22Rv1 (cell line): ENCODE results near the gene RHD.
A peak's percentile ranks its signal among the peaks of the same experiment; 100 is the strongest.

Experiments used
- H3K27ac ChIP-seq: fragments of 450-650 bp; 2 replicates; pipeline ENCODE4 v1.5.1; 2017
- ZFX ChIP-seq: fragments of 450-650 bp; IDR thresholded peaks from 2 replicates; pipeline ENCODE4 v1.6.1; 2017; ENCODE audit warnings: antibody characterized with exemption, borderline replicate concordance
- TF ChIP-seq, protein P1 (sequence below): fragments of 450-650 bp; IDR thresholded peaks from 2 replicates; pipeline ENCODE4 v1.5.1; 2017; ENCODE audit warnings: mild to moderate bottlenecking

Gene RHD

DNA sequence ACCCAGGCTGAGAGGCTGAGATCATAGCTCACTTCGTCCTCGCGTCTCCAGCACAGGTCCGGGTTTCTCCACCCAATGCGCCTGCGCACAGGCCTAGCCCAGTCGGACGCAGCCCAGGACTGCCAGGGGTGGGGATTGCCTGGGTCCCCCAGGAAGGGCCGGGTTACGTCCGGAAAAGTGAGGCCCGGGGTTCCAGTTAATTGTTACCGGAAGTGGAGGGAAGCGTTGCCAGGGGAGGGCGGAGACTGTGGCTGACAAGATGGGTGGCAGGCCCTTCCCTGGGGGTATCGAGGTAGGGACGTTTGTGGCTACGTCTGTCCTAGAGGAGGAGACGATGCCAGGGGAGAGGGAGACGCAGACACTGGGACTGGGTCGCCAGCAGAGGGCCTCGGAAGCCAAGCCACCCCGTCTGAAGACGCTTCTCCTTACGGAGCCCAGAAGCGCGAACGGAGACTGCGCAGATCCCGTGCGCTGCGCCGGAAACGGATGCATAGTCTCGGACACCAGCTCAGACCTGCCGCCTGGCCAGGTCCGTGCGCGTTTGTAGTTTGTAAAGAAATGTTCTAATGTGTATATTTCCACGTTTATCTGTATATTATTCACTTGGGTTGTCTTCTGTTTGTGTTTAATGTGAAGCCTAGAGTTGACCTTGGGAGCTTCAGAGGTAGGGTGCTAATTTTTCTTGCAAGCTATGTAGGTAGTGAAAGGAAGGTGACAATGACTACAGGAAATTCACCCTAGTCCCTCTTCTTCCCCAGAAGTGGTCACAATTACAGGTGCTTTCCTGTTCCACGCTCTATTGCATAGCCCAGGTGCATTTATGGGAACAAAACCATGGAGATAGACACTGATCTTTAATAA lies 32.4 kb upstream of the RHD start:
- TF ChIP-seq, protein P1, sequence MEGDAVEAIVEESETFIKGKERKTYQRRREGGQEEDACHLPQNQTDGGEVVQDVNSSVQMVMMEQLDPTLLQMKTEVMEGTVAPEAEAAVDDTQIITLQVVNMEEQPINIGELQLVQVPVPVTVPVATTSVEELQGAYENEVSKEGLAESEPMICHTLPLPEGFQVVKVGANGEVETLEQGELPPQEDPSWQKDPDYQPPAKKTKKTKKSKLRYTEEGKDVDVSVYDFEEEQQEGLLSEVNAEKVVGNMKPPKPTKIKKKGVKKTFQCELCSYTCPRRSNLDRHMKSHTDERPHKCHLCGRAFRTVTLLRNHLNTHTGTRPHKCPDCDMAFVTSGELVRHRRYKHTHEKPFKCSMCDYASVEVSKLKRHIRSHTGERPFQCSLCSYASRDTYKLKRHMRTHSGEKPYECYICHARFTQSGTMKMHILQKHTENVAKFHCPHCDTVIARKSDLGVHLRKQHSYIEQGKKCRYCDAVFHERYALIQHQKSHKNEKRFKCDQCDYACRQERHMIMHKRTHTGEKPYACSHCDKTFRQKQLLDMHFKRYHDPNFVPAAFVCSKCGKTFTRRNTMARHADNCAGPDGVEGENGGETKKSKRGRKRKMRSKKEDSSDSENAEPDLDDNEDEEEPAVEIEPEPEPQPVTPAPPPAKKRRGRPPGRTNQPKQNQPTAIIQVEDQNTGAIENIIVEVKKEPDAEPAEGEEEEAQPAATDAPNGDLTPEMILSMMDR = peak; percentile 82
- no peak for TF ChIP-seq ZFX
- H3K27ac ChIP-seq = peak overlapping the region; percentile 95

DNA sequence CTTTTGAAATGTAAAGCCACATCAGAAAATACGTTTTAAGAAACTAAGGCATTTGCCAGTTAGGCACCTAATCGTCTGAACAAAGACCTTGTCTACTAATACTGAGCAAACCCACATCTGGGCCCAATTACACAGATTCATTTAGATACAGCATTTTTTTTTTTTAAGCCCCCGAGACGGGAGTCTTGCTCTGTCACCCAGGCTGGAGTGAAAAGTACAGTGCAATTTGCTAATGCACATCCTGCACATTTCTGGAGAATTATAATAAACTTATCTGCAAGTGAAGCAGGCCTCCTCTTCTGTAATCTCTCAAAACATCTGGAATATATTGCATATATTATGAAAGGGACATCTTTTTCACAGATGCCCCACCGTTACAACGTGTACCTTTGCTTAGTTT lies 28.4 kb upstream of the RHD start:
- H3K27ac ChIP-seq = no peak overlapping the region
- TF ChIP-seq, protein P1 = no peak
- no peak for TF ChIP-seq ZFX

DNA sequence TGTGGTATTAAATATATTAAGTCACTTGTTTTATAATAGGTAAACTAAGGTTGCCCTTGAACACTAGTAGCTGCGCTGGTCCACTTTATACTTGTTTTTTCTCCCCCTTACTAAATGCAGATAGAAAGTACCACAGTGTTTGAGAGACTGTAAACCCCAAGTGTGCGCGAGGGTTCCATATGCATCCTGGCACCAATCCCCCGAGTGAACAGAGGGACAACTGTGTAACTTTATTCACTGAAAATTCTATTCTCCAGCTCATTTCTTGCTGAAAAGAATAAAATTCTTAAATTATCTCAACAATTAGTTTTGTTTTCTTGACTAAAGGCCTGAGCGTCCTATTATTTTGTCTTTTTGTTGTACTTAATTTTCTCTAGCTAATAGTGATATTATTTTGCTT lies 26.9 kb upstream of the RHD start:
- peak overlapping the region; percentile 97; the same call in 1 of the 2 replicates for H3K27ac ChIP-seq
- TF ChIP-seq ZFX = no peak
- TF ChIP-seq, protein P1 = no peak

DNA sequence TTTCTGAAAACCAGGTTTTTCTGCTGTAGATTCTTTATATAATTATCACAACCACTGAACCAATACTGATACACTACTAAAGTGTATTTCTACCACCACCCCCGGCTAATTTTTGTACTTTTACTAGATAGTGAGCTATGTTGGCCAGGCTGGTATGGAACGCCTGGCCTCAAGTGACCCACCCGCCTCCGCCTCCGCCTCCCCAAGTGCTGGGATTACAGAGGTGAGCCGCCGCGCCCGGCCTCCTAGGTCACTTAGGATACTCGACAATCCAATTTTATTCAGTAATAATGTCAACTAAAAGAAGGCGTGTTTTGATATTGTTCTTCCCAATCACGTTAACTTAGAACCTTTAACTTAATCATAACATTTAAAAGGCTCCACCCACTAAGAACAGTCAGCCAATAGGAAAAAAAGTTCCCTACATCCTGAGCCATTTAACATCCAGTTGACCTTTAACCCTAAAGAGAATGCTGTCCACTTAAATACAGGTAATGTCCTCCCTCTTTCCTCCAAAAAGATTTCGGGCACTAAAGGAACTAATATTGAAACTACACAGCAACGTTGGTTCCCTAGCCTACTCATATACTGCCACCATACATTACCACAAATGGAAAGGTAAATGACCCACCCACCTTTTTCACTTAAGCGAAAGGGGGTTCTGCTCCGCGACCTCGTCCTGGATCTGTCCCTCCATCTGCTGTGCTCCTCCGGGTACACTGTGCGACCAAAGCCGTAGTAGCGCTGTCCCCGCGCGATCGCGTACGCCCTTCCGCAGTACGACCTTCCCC lies 26.3 kb upstream of the RHD start:
- H3K27ac ChIP-seq = peak overlapping the region; percentile 97
- no peak for TF ChIP-seq ZFX
- TF ChIP-seq, protein P1 = no peak

DNA sequence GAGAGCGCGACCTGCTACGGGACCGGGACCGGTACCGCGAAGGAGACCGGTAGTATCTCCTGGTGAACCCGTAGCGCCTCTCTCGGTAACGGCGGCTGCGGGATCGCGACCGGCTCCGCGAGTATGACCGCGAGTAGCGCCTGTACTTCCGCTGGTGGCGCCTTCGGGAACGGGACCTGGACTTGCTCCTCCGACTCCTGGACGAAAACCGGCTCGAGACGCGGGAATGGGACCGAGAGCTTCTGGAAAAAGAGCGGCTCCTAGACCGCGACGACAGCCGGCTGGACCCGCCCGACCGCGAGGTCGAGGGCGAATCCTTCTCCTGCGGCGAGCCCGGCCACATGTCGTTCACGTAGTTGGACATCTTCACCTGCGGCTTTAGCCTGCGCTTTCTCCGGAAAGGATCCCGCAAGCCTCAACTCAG lies 25.7 kb upstream of the RHD start:
- H3K27ac ChIP-seq = peak overlapping the region; percentile 97
- no peak for TF ChIP-seq ZFX
- TF ChIP-seq, protein P1 = peak; percentile 18; the same call in 1 of the 2 replicates

DNA sequence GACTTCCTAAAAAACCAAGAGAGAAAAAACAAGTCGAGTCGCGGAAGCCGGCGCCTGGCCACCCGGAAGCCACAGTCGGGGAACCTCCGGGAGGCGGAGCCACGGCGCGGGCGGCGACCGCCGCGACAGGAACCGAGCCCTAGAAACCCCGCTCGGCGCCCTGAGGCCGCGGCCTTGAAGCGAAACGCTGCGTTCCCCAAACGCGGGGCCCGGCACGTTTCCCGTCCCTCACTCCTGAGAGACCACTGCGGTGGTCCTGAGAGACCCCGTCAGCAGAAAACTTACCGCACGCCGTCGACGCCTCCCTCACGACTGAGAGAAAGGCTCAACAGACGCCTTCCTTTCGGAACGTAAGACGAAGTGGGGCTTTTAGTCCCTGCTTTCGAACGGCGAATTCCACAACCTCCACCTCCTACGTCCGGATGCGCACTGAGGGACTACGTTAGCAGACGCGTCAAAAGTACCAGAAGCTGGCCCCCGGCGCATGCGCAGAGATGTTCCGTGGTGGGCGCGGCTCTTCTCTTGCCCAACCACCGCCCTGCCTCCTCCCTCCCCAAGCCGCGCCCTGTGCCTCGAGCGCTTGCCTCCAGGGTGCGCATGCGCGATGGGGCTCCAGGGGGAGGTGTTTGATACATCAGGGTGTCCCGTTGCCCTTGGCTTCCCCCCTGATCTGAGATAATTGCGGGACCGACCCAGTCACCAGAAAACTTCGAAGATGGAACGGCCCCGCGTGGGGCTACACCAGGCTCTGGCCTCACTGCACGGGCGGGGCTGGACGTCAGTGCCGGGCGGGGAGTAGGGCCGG lies 25.1 kb upstream of the RHD start, which contains the start of gene RSRP1:
RSRP1 (minus strand) TSS at position 431 of the 805 bp plus-strand sequence. CDS start 491 bp downstream, outside the sequence.
- TF ChIP-seq ZFX = no peak
- TF ChIP-seq, protein P1 = no peak
- peak within 1 kb of the TSS; percentile 97 for H3K27ac ChIP-seq
